HL-60 (cell line): ENCODE measurements around the gene REEP1.

Experiments
- DNase-seq, 2 experiments: peaks; one replicate each; pipeline ENCODE4 v3.0.0-alpha.2; 2010 to 2020; ENCODE audit warnings: low read depth in 1 of 2, low spot score in 1 of 2
- H3K27ac ChIP-seq: fragments of 250-450 bp; sonication (Bioruptor Pico); replicated peaks from 2 replicates; pipeline ENCODE4 v1.5.1; 2020; ENCODE audit warnings: mild to moderate bottlenecking, moderate library complexity
- H3K27me3 ChIP-seq: fragments of 250-450 bp; sonication (Bioruptor Pico); 2 replicates; pipeline ENCODE4 v1.5.1; 2021; ENCODE audit warnings: mild to moderate bottlenecking, moderate library complexity; ENCODE audit not compliant: insufficient read depth, poor library complexity, severe bottlenecking
- H3K4me3 ChIP-seq: replicated peaks from 2 replicates; pipeline ENCODE4 v1.5.1; 2011; ENCODE audit warnings: mild to moderate bottlenecking, control low read depth, low read length; ENCODE audit not compliant: insufficient read depth
- GABPA ChIP-seq: IDR thresholded peaks from 2 replicates; pipeline ENCODE4 v1.6.1; 2012; ENCODE audit warnings: low read depth
- POLR2AphosphoS5 ChIP-seq: IDR thresholded peaks from 2 replicates; pipeline ENCODE4 v1.6.1; 2012; ENCODE audit warnings: low read depth
- REST ChIP-seq: IDR thresholded peaks from 2 replicates; pipeline ENCODE4 v1.6.1; 2012; ENCODE audit warnings: low read depth; ENCODE audit not compliant: insufficient replicate concordance
- SPI1 ChIP-seq: IDR thresholded peaks from 2 replicates; pipeline ENCODE4 v1.6.1; 2012; ENCODE audit warnings: low read depth, mild to moderate bottlenecking, borderline replicate concordance
- TF ChIP-seq, protein P1 (sequence below): IDR thresholded peaks from one replicate; pipeline ENCODE4 v1.5.1; 2011; ENCODE audit warnings: low read length, control low read depth, inconsistent platforms; ENCODE audit not compliant: insufficient read depth

Gene REEP1

DNA sequence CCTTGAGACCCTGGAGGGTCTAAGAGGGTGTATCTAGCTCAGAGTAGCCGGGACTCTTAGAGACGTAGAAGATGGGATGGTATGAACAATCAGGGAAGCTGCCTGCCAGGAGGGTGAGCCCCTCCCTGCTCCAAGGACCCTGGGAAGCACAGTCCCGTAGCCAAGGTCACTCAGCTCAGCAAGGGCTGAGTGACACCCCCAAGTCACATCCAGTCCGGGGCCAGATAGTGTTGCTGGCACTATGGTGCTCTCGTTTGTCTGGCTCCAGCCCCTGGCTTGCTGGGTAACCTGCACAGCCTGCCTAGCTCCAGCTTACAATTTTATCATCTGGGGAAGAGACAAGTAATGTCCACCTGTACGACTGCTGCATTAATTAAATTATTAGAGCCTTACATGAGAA, 22.3 kb downstream of the REEP1 start:
- peaks cover 2% of the 10 kb centered on the region for H3K27me3 ChIP-seq

DNA sequence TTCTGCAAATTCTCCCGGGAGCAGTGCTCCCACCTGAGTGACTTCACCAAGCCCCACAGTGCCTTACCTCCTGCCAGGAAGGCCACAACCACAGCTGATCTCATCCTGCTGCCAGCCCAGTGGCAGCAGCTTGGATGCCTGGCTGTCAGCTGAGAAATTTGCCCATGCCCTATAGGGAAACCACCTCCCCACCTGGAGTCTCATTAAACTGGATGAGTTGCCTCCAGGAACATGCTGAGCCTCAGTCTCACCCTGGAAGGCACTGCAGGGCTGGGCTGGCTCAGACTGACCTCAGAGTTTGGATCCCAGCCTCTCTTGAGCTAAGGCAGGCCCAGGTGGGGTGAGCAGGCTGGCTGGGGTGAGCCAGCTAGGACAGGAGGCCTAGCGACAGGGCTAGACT, 23.3 kb downstream of the REEP1 start:
- Histone ChIP-seq H3K27ac (no peak overlapping the region), H3K27me3 (peaks cover 2% of the 10 kb centered on the region), H3K4me3 (no peak overlapping the region)
- TF ChIP-seq POLR2AphosphoS5, result no peak
- TF ChIP-seq REST, result no peak
- TF ChIP-seq, protein P1, sequence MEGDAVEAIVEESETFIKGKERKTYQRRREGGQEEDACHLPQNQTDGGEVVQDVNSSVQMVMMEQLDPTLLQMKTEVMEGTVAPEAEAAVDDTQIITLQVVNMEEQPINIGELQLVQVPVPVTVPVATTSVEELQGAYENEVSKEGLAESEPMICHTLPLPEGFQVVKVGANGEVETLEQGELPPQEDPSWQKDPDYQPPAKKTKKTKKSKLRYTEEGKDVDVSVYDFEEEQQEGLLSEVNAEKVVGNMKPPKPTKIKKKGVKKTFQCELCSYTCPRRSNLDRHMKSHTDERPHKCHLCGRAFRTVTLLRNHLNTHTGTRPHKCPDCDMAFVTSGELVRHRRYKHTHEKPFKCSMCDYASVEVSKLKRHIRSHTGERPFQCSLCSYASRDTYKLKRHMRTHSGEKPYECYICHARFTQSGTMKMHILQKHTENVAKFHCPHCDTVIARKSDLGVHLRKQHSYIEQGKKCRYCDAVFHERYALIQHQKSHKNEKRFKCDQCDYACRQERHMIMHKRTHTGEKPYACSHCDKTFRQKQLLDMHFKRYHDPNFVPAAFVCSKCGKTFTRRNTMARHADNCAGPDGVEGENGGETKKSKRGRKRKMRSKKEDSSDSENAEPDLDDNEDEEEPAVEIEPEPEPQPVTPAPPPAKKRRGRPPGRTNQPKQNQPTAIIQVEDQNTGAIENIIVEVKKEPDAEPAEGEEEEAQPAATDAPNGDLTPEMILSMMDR, result no peak
- TF ChIP-seq SPI1, result no peak
- no peak for TF ChIP-seq GABPA
- DNase-seq, result no peak

More for the DNA sequence above, 22.3 kb downstream of the REEP1 start:
- TF ChIP-seq GABPA (no peak), POLR2AphosphoS5 (no peak), REST (no peak), SPI1 (no peak)
- TF ChIP-seq, protein P1, result no peak
- no peak overlapping the region for H3K4me3 ChIP-seq
- no peak overlapping the region for H3K27ac ChIP-seq
- DNase-seq, result no peak

- Histone ChIP-seq H3K27me3 (peaks cover 2% of the 10 kb centered on the region), H3K27ac (no peak overlapping the region), H3K4me3 (no peak overlapping the region)
- no peak for TF ChIP-seq SPI1
- no peak for TF ChIP-seq GABPA
- no peak for TF ChIP-seq POLR2AphosphoS5
- no peak for TF ChIP-seq REST
- TF ChIP-seq, protein P1, result no peak
- DNase-seq, result no peak
Measured at GRCh38 chr2:86313341-86313740, 24.1 kb downstream of the REEP1 start.
